ENCODE results near the gene GPI.

The GPI gene

DNA sequence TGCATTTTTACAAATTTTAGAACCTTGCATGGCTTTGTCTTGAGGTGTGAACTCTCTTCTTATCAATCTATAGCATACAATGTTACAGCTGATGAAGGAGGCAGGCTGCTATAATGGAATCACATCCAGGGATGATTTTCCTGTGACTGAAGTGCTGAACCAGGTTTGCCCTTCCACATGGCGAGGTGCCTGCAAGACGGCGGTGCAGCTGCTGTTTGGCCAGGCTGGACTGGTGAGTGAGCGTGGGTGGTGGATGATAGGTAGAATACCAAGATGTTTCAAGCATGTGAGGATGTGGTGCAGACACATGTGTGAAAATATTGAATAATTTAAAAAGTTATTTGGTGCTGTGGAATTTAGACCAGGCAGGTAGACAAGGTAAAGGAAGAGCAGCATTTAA, 34.9 kb upstream of the GPI start:
- TF ChIP-seq TAF1 (IDR thresholded peaks at IDR 0.05; ENCODE audit: borderline replicate concordance, insufficient read depth, low read length) (no peak), SIN3A (IDR thresholded peaks at IDR 0.05; ENCODE audit: borderline replicate concordance, insufficient read depth, low read length) (no peak), FOXP2 (optimal IDR thresholded peaks at IDR 0.05; ENCODE audit: borderline replicate concordance, extremely low read depth, extremely low read length, insufficient read depth) (no peak), POLR2AphosphoS5 (IDR thresholded peaks at IDR 0.05; ENCODE audit: low read depth, low read length) (no peak)
- TF ChIP-seq, protein P1, sequence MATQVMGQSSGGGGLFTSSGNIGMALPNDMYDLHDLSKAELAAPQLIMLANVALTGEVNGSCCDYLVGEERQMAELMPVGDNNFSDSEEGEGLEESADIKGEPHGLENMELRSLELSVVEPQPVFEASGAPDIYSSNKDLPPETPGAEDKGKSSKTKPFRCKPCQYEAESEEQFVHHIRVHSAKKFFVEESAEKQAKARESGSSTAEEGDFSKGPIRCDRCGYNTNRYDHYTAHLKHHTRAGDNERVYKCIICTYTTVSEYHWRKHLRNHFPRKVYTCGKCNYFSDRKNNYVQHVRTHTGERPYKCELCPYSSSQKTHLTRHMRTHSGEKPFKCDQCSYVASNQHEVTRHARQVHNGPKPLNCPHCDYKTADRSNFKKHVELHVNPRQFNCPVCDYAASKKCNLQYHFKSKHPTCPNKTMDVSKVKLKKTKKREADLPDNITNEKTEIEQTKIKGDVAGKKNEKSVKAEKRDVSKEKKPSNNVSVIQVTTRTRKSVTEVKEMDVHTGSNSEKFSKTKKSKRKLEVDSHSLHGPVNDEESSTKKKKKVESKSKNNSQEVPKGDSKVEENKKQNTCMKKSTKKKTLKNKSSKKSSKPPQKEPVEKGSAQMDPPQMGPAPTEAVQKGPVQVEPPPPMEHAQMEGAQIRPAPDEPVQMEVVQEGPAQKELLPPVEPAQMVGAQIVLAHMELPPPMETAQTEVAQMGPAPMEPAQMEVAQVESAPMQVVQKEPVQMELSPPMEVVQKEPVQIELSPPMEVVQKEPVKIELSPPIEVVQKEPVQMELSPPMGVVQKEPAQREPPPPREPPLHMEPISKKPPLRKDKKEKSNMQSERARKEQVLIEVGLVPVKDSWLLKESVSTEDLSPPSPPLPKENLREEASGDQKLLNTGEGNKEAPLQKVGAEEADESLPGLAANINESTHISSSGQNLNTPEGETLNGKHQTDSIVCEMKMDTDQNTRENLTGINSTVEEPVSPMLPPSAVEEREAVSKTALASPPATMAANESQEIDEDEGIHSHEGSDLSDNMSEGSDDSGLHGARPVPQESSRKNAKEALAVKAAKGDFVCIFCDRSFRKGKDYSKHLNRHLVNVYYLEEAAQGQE (IDR thresholded peaks at IDR 0.05; ENCODE audit: insufficient read depth in 1 of 2, low read depth in 2 of 2, low read length in 2 of 2): no peak

DNA sequence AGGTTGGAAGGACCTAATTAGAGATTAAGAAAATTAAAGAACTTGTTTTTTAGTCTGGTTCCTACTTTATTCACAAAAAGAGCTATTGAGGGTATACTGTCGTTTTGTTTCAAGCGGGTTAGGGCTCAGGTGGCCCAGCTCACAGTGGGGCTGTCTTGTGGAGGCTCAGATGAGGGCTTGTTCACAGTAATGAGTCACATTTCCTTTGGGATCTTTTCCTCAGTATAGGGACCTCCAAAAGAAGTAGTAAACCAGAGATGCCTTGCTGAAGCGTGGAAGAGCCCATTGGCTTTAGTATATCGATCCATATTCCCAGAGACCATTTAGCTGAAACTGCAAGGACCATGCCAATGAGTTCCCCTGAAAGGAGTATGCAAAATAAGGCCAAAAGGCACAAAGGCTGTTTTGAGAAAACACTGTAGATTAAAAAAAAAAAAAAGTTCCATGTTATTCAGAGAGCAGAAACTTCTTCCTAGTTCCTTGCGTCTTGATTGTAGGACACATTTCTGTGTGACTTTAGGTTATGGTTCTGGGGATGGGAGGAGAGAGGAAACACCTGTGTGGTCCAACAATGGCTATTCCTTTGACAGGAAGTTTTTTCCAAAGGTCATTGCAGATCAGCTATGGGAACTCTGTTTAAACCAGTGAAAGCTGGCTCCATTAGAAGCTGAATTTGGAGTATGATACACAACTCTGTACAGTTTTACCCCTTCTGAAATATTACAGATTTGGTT, 32.8 kb upstream of the GPI start:
- TF ChIP-seq POLR2AphosphoS5 (IDR thresholded peaks at IDR 0.05; ENCODE audit: low read depth, low read length) (no peak), TAF1 (IDR thresholded peaks at IDR 0.05; ENCODE audit: borderline replicate concordance, insufficient read depth, low read length) (no peak), SIN3A (IDR thresholded peaks at IDR 0.05; ENCODE audit: borderline replicate concordance, insufficient read depth, low read length) (no peak), FOXP2 (optimal IDR thresholded peaks at IDR 0.05; ENCODE audit: borderline replicate concordance, extremely low read depth, extremely low read length, insufficient read depth) (no peak)
- TF ChIP-seq, protein P1 (IDR thresholded peaks at IDR 0.05; ENCODE audit: insufficient read depth in 1 of 2, low read depth in 2 of 2, low read length in 2 of 2): no peak

DNA sequence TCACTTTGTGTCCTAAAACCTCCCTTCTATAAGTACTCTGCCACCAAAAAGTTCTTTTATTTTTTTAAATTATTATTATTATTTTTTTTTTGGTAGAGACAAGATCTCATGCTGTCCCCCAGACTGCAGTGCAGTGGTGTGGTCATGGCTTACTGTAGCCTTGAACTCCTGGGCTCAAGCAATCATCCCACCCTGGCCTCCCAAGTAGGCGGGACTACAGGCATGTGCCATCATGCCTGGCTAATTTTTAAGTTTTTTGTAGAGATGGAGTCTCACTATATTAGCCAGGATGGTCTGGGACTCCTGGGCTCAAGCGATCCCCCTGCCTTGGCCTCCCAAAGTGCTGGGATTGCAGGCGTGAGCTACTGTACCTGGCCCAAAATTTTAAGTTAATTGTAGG, 29.1 kb upstream of the GPI start:
- TF ChIP-seq FOXP2 (optimal IDR thresholded peaks at IDR 0.05; ENCODE audit: borderline replicate concordance, extremely low read depth, extremely low read length, insufficient read depth): no peak
- no peak for TF ChIP-seq SIN3A (IDR thresholded peaks at IDR 0.05; ENCODE audit: borderline replicate concordance, insufficient read depth, low read length)
- TF ChIP-seq TAF1 (IDR thresholded peaks at IDR 0.05; ENCODE audit: borderline replicate concordance, insufficient read depth, low read length): no peak
- no peak for TF ChIP-seq POLR2AphosphoS5 (IDR thresholded peaks at IDR 0.05; ENCODE audit: low read depth, low read length)
- TF ChIP-seq, protein P1 (IDR thresholded peaks at IDR 0.05; ENCODE audit: insufficient read depth in 1 of 2, low read depth in 2 of 2, low read length in 2 of 2): no peak

DNA sequence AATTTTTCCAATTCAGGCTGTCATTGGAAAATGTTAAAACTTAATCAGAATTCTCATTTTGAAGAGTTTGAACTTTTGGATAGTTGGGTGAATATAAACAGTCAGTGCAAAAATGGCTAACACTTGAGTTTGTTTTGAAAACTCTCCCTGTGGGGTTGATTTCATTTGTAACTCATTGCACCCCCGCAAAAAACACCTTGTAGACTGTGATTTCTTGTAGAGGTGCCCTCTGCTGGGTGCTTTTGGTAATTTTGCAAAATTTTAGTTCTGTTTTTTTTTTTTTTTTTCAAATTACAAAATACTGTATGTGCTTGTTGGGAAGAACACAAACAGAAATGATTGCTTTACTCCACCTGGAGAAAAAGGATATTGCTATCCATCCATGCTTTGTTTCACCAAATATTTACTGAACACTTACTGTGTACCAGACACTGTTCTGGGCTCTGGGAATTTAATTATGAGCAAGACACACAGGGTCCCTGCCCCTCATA, 28.2 kb upstream of the GPI start:
- TF ChIP-seq POLR2AphosphoS5 (IDR thresholded peaks at IDR 0.05; ENCODE audit: low read depth, low read length) (no peak), TAF1 (IDR thresholded peaks at IDR 0.05; ENCODE audit: borderline replicate concordance, insufficient read depth, low read length) (no peak), FOXP2 (optimal IDR thresholded peaks at IDR 0.05; ENCODE audit: borderline replicate concordance, extremely low read depth, extremely low read length, insufficient read depth) (no peak), SIN3A (IDR thresholded peaks at IDR 0.05; ENCODE audit: borderline replicate concordance, insufficient read depth, low read length) (no peak)
- TF ChIP-seq, protein P1 (IDR thresholded peaks at IDR 0.05; ENCODE audit: insufficient read depth in 1 of 2, low read depth in 2 of 2, low read length in 2 of 2): no peak
